Spleen (tissue), 11 donors: ENCODE data around the gene LPIN3. TPM values are rescaled to one million over a fixed set of nuclear protein-coding genes. Genes with fewer than 3 reads are reported as not detected.

ENCODE experiments used
- DNase-seq: peaks from one replicate; pipeline ENCODE4 v3.0.0-alpha.2; 2020
- H3K27ac ChIP-seq, 8 donors: fragments of 200-600 bp; sonication (generic) in 7 of 8; 1 replicate in 4 of 8; 2 replicates in 4 of 8; pipeline versions ENCODE4 v1.5.0 to v1.8.0; 2016 to 2021; ENCODE audit warnings: inconsistent platforms in 4 of 8, mild to moderate bottlenecking in 4 of 8, moderate library complexity in 1 of 8
- H3K27me3 ChIP-seq, 7 donors: fragments of 200-600 bp; sonication (generic) in 6 of 7; replicated peaks in 1 of 7; 1 replicate in 4 of 7; 2 replicates in 3 of 7; pipeline versions ENCODE4 v1.5.0 to v1.8.0; 2016 to 2021; ENCODE audit warnings: inconsistent platforms in 3 of 7, mild to moderate bottlenecking in 1 of 7
- H3K36me3 ChIP-seq, 6 donors: fragments of 200-600 bp; sonication (generic) in 5 of 6; 1 replicate in 4 of 6; 2 replicates in 2 of 6; pipeline versions ENCODE4 v1.5.0 to v1.8.0; 2016 to 2021; ENCODE audit warnings: inconsistent platforms in 2 of 6
- H3K4me1 ChIP-seq, 6 donors: fragments of 200-600 bp; sonication (generic) in 5 of 6; 1 replicate in 3 of 6; 2 replicates in 3 of 6; pipeline versions ENCODE4 v1.5.0 to v1.8.0; 2016 to 2021; ENCODE audit warnings: inconsistent platforms in 3 of 6
- H3K4me3 ChIP-seq, 8 donors: fragments of 200-600 bp; sonication (generic) in 7 of 8; 1 replicate in 4 of 8; 2 replicates in 4 of 8; pipeline versions ENCODE4 v1.5.0 to v1.8.0; 2016 to 2021; ENCODE audit warnings: inconsistent platforms in 4 of 8, mild to moderate bottlenecking in 4 of 8, moderate library complexity in 2 of 8
- H3K9me3 ChIP-seq, 8 donors: fragments of 200-600 bp; sonication (generic) in 7 of 8; 1 replicate in 4 of 8; 2 replicates in 4 of 8; pipeline versions ENCODE4 v1.5.0 to v1.8.0; 2016 to 2021; ENCODE audit warnings: inconsistent platforms in 4 of 8
- POLR2A ChIP-seq, 3 donors: fragments of 450-650 bp; IDR thresholded peaks; one replicate each; pipeline ENCODE4 v1.5.1; 2017; ENCODE audit warnings: antibody characterized with exemption in 3 of 3, mild to moderate bottlenecking in 1 of 3
- POLR2AphosphoS5 ChIP-seq, 3 donors: sonication (generic); formaldehyde crosslinking; IDR thresholded peaks; one replicate each; pipeline ENCODE4 v1.5.1; 2017; ENCODE audit warnings: antibody characterized with exemption in 3 of 3
- WGBS, 5 donors: extraction: QIAGEN DNeasy Blood & Tissue Kit in 3 of 5; methylation state at CpG; one replicate each; pipeline versions ENCODE4 v1.1.5 to v1.1.7; 2013 to 2018; 5-methylcytosine and 5-hydroxymethylcytosine counted together
- intact Hi-C: fragments of 100-400 bp; cut with DNase I; formaldehyde crosslinking; loops from one replicate; pipeline ENCODE4 v1.15.0; 2023; ENCODE audit warnings: low total_unique reads
- polyA plus RNA-seq, 3 donors: library from polyadenylated mRNA; stranded (reverse); fragments of 200-250 nt; gene quantifications; one replicate each; pipeline ENCODE4 v1.2.1, GENCODE V29; 2013
- total RNA-seq, 7 donors: library from RNA; depleted of rRNA in 3 of 7; stranded (reverse); fragments of >200 nt in 3 of 7; fragmentation: NEBNext Ultra II Directional in 4 of 7; extraction: Animal tissue kit (Norgen Biotek cat#: 25700) in 4 of 7; gene quantifications; one replicate each; pipeline versions ENCODE4 v1.1.0 to v1.2.1, GENCODE V29; 2016 to 2021
- TF ChIP-seq, protein P1 (sequence below), 11 experiments: fragments of 200-600 bp in 7 of 11; fragments of 450-650 bp in 4 of 11; sonication (generic) in 4 of 11; IDR thresholded peaks in 8 of 11; conservative IDR thresholded peaks in 3 of 11; 1 replicate in 7 of 11; 2 replicates in 4 of 11; pipeline versions ENCODE4 v1.4.0 to v1.8.0; 2016 to 2021; ENCODE audit warnings: antibody characterized with exemption in 11 of 11, inconsistent platforms in 4 of 11, mild to moderate bottlenecking in 1 of 11
- donor health status: healthy with polysubstance abuse.
- donor health status: DM: no; HTN: no; CAD: no; lungs with moderate emphysema.
- donor health status: DM: no; HTN: no; CAD: no.
- donor health status: Bipolar disorder and iron deficiency.
- donor health status: healthy.
- donor health status: DM: no; HTN: no; CAD: no.
- donor health status: DM: yes; HTN: yes; CAD: no.

Gene LPIN3
- total and polyA plus RNA-seq, 10 donors: 2.5 to 9.6 (median 4.4) TPM

- WGBS, 5 donors: 68 to 85% (median 72%) methylated on average over 7 of the region's 7 CpGs
- Histone ChIP-seq H3K4me3 (no peak overlapping the region), H3K27ac (no peak overlapping the region), H3K36me3 (no peaks in the 10 kb centered on the region), H3K9me3 (no peaks in the 10 kb centered on the region), H3K4me1 (peaks cover 0 to 3% (median 0%) of the 10 kb centered on the region in 6 donors), H3K27me3 (peaks cover 0 to 35% (median 0%) of the 10 kb centered on the region in 7 donors)
- peak; percentile 20 for DNase-seq
- intact Hi-C loops: no loop called here
- TF ChIP-seq POLR2A (IDR thresholded peaks at IDR 0.05) (no peak), POLR2AphosphoS5 (IDR thresholded peaks at IDR 0.05) (no peak)
- TF ChIP-seq, protein P1, sequence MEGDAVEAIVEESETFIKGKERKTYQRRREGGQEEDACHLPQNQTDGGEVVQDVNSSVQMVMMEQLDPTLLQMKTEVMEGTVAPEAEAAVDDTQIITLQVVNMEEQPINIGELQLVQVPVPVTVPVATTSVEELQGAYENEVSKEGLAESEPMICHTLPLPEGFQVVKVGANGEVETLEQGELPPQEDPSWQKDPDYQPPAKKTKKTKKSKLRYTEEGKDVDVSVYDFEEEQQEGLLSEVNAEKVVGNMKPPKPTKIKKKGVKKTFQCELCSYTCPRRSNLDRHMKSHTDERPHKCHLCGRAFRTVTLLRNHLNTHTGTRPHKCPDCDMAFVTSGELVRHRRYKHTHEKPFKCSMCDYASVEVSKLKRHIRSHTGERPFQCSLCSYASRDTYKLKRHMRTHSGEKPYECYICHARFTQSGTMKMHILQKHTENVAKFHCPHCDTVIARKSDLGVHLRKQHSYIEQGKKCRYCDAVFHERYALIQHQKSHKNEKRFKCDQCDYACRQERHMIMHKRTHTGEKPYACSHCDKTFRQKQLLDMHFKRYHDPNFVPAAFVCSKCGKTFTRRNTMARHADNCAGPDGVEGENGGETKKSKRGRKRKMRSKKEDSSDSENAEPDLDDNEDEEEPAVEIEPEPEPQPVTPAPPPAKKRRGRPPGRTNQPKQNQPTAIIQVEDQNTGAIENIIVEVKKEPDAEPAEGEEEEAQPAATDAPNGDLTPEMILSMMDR (IDR thresholded peaks at IDR 0.05 in 8 of 11, conservative IDR thresholded peaks at IDR 0.05 in 3 of 11): no peak
Observed at GRCh38 chr20:41382791-41383305, 42.2 kb downstream of the LPIN3 start.

DNA sequence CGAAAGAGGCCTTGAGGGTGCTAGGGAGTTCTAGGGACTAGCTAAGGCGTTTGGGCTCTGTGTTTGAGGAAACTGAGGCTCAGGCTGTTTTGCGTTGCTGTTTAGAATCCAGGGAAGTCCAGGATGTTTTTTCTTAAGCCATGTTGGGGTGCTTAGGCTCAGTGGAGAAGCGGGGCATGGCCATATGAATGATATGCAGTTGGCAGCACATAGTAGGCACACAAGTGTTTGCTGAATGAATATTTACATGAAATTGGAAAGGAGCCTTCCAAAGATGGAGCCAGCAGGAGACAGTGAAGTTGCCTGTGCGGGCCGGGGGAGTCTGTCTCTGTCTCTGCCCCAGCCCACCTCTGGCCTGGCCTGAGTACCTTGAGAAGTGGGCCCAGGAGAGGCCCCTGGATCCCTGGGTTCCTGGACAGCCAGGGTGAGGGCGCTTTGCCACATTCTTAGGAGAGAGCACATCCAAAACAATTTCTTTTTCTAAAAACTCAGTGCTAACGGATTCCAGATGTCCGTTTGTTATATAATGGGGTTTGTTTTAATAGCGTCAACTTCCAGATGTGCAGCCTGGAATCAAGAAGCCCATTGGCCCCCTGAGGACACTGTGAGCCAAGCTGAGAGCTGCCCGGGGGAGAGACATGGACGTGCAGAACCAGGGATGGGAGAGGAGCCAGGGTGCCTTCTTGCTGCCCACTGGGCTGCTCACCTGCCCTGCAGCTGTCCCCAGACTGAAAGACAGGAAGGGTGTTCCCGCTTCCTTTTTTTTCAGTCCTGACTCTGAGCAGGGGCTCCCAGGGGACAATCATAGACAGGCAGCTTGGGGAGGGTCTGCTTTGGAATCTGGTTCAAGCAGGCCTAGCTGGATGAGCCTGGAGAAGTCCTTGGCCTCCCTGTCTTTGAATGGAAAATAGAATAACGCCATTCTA is 46.1 kb downstream of the LPIN3 start:
- WGBS, 5 donors: 81 to 88% (median 84%) methylated on average over 14 of the region's 14 CpGs
- Histone ChIP-seq H3K4me1 (peaks cover 0 to 3% (median 0%) of the 10 kb centered on the region in 6 donors), H3K27ac (no peak overlapping the region), H3K4me3 (no peak overlapping the region), H3K36me3 (no peaks in the 10 kb centered on the region), H3K9me3 (no peaks in the 10 kb centered on the region), H3K27me3 (peaks cover 0 to 11% (median 0%) of the 10 kb centered on the region in 7 donors)
- DNase-seq: peak; percentile 40
- intact Hi-C loops: no loop called here
- TF ChIP-seq POLR2AphosphoS5 (IDR thresholded peaks at IDR 0.05): no peak
- TF ChIP-seq, protein P1 (IDR thresholded peaks at IDR 0.05 in 8 of 11, conservative IDR thresholded peaks at IDR 0.05 in 3 of 11): no peak
- no peak for TF ChIP-seq POLR2A (IDR thresholded peaks at IDR 0.05)

DNA sequence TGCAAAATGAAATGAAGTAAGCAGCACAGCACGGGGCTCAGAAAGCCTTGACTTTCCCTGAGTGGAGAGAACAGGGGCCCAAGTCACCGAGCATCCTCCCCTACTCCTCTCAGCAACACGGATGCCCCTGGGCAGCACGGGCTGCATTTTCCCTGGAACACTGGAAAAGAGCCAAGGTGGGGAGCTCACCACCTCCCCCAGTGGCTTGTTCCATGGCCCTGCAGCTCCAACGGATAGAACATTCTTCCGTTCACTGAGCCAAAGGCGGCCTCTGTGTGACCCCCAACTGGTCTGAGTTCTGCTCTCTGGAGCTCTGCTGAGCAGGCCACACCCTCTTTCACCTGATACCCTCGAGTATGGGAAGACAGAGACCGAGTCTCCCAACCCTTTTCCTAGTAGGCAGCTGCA is 46.8 kb downstream of the LPIN3 start:
- H3K9me3 ChIP-seq: no peaks in the 10 kb centered on the region
- no peaks in the 10 kb centered on the region for H3K36me3 ChIP-seq
- intact Hi-C loops: no loop called here
- peaks cover 0 to 3% (median 0%) of the 10 kb centered on the region in 6 donors for H3K4me1 ChIP-seq
- TF ChIP-seq POLR2A (IDR thresholded peaks at IDR 0.05) (no peak), POLR2AphosphoS5 (IDR thresholded peaks at IDR 0.05) (no peak)
- TF ChIP-seq, protein P1 (IDR thresholded peaks at IDR 0.05 in 8 of 11, conservative IDR thresholded peaks at IDR 0.05 in 3 of 11): no peak
- peaks cover 0 to 7% (median 0%) of the 10 kb centered on the region in 7 donors for H3K27me3 ChIP-seq
- DNase-seq: peak; percentile 24
- no peak overlapping the region for H3K27ac ChIP-seq
- H3K4me3 ChIP-seq: no peak overlapping the region
- WGBS, 5 donors: 53 to 64% (median 55%) methylated on average over 6 to 9 of the region's 9 CpGs

GRCh38 chr20:41390889-41391288 is 50.3 kb downstream of the LPIN3 start:
- H3K4me3 ChIP-seq: no peak overlapping the region
- no peak for TF ChIP-seq POLR2AphosphoS5 (IDR thresholded peaks at IDR 0.05)
- H3K27me3 ChIP-seq: no peaks in the 10 kb centered on the region
- no peak overlapping the region for H3K27ac ChIP-seq
- peaks cover 0 to 3% (median 0%) of the 10 kb centered on the region in 6 donors for H3K4me1 ChIP-seq
- DNase-seq: no peak
- H3K36me3 ChIP-seq: no peaks in the 10 kb centered on the region
- 96 to 98% (median 98%) methylated on average over 3 of the region's 3 CpGs for WGBS, 5 donors
- intact Hi-C loops: no loop called here
- H3K9me3 ChIP-seq: no peaks in the 10 kb centered on the region
